BJ (cell line): ENCODE measurements around the gene POLR2A. TPM values are rescaled to one million over a fixed set of nuclear protein-coding genes. Genes with fewer than 3 reads are reported as not detected.

Experiments
- CTCF ChIA-PET: fragments of 350-600 bp; formaldehyde crosslinking; extraction: SDS; loops from one replicate; lab custom pipeline; 2021; ENCODE audit warnings: antibody characterized with exemption, inconsistent platforms; lab: Yijun Ruan, JAX
- POLR2A ChIA-PET: fragments of 300-600 bp; sonication (Branson Sonifier 250); formaldehyde crosslinking; extraction: SDS; loops from one replicate; lab custom pipeline; 2021; ENCODE audit warnings: antibody characterized with exemption; lab: Charles Lee
- DNase-seq: peaks from one replicate; pipeline ENCODE4 v3.0.0-alpha.2; 2011; ENCODE audit warnings: low read depth
- H3K27me3 ChIP-seq: 2 replicates; pipeline ENCODE4 v1.6.0; 2011; ENCODE audit warnings: low read length; ENCODE audit not compliant: control insufficient read depth, insufficient read depth
- H3K36me3 ChIP-seq: 2 replicates; pipeline ENCODE4 v1.5.1; 2011; ENCODE audit warnings: low read length; ENCODE audit not compliant: control insufficient read depth, insufficient read depth
- H3K4me3 ChIP-seq: 2 replicates; pipeline ENCODE4 v1.5.1; 2011; ENCODE audit warnings: low read depth, mild to moderate bottlenecking, control low read depth, low read length
- polyA plus RNA-seq: library from polyadenylated mRNA; depleted of rRNA; stranded (reverse); fragments of >200 nt; gene quantifications from 2 replicates; pipeline ENCODE4 v1.2.3, GENCODE V29; 2011
- TF ChIP-seq, protein P1 (sequence below): IDR thresholded peaks from 2 replicates; pipeline ENCODE4 v1.5.1; 2011; ENCODE audit warnings: low read depth, mild to moderate bottlenecking, control low read depth, inconsistent platforms, low read length, moderate library complexity; ENCODE audit not compliant: insufficient read depth

POLR2A gene
- polyA plus RNA-seq, 1 experiment = 27.7 TPM

DNA sequence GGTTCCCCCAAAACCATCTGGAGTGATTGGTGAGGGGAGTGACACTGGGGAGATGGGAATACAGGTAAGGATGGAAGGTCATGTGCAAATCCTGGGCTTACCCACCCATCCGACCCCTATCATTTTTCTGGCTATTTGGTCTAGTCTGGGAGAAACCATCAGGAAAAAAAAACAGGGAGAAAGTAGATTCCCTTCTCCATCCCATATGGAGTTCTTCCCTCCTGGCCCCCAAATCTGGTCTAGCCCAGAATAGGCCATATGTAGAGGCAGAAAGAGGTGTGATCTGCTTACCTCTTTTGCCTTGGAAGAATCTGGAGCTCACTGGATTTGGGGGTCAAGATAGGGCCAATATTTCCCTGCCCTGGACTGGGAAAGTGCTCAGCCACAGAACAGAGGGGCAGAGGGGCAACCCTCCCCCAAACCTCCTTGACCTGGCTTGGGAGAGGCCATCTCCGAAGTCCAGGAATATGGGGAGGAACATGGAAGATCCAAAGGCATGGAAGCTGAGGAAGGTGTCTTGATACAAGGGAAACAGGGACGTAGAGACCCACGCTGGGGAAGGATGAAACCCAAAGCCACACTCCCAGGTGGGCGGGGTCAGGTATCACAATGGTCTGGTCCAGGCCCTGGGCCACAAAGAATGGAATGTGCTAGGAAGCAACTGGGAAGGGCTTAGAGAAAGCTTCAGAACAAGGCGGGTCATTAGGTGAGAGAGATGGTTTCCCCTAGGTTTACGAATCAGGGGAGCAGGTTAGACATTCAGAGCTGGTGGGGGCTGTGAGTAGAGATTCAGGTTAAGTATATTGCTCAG, 23.1 kb upstream of the POLR2A start:
- CTCF ChIA-PET = interaction anchor here (0.8 to 1.3 kb wide), 3 partner anchors 16 to 33 kb away, joined by 3 to 6 read pairs (median 4); partner anchors contain the start of gene CHRNB1

DNA sequence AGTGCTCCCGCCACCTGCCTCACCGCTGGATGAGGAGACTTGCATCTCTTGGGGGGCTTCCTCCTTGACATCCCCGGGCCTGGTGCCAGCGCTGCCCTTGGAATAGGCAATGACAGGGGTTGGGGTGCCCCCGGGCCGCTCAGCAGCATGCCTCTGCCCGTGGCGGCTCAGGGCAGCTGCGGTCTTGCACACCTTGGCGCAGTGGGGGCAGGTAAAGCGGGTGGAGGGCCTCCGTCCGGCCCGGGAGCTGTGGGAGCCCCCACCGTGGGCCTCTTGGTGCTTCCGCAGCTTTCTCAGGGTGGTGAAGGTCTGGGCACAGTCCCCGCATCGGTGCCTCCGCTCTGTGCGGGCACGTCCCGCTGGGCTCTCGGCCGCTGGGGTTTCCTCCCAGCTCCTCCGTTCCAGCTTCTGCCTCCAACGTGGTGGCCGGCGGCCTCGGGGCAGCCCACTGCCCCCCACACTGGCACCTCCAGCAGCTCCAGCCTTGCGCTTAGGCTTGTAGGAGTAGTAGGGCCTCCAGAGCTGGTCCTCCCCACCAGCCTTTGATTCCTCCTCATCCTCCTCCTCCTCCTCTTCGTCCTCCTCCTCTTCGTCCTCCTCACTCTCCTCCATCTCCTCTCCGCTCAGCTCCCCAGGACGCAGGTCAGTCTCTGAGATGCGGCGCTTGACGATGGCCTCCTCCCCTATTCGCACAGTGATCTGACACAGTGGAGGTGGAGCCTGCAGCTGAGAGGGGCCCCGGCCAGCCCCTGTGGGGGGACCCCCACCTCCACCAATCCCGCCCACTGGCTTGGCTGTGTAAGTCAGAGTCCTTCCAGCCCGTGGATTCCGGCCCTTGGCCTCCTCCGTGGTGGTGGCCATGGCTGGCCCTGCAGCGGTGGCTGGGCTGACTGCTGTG, 21.4 kb upstream of the POLR2A start:
- TF ChIP-seq, protein P1, sequence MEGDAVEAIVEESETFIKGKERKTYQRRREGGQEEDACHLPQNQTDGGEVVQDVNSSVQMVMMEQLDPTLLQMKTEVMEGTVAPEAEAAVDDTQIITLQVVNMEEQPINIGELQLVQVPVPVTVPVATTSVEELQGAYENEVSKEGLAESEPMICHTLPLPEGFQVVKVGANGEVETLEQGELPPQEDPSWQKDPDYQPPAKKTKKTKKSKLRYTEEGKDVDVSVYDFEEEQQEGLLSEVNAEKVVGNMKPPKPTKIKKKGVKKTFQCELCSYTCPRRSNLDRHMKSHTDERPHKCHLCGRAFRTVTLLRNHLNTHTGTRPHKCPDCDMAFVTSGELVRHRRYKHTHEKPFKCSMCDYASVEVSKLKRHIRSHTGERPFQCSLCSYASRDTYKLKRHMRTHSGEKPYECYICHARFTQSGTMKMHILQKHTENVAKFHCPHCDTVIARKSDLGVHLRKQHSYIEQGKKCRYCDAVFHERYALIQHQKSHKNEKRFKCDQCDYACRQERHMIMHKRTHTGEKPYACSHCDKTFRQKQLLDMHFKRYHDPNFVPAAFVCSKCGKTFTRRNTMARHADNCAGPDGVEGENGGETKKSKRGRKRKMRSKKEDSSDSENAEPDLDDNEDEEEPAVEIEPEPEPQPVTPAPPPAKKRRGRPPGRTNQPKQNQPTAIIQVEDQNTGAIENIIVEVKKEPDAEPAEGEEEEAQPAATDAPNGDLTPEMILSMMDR = no peak
- H3K27me3 ChIP-seq = no peaks in the 10 kb centered on the region
- CTCF ChIA-PET = interaction anchor here (0.9 to 1.2 kb wide), 2 partner anchors 51 to 98 kb away, joined by 3 read pairs; no protein-coding TSS in a partner anchor
- H3K36me3 ChIP-seq = peaks cover 41% of the 10 kb centered on the region
- POLR2A ChIA-PET = no interaction called here
- DNase-seq = no peak
- H3K4me3 ChIP-seq = no peak overlapping the region

More for the DNA sequence above, 23.1 kb upstream of the POLR2A start:
- no peak for DNase-seq
- POLR2A ChIA-PET = no interaction called here
- H3K36me3 ChIP-seq = peaks cover 31% of the 10 kb centered on the region
- TF ChIP-seq, protein P1 = no peak
- no peak overlapping the region for H3K4me3 ChIP-seq
- no peaks in the 10 kb centered on the region for H3K27me3 ChIP-seq

DNA sequence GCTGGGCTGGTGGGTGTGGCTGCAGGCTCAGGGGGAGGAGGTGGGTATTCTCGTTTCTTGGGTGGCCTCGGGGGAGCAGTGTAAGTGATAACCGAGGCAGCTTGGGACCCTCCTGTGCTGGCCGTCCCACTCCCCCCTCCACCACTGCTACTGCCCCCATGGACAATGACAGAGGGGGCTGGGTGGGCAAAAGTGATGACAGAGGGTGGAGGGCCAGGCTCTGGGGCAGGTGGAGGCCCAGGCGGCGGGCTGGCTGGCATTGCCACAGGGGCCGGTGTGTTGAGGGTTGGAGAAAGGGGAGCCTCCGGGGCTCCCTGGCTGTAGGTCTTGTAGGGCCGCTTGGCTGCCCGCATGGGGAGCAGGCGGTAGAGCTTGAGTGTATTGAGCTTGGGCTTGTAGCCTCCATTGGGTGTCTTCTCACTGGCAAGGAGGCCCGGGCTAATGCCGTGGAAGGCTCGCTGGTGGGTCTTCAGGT, 20.8 kb upstream of the POLR2A start:
- TF ChIP-seq, protein P1 = no peak
- ChIA-PET POLR2A (no interaction called here), CTCF (no interaction called here)
- H3K36me3 ChIP-seq = peaks cover 43% of the 10 kb centered on the region
- no peak overlapping the region for H3K4me3 ChIP-seq
- H3K27me3 ChIP-seq = no peaks in the 10 kb centered on the region
- no peak for DNase-seq

DNA sequence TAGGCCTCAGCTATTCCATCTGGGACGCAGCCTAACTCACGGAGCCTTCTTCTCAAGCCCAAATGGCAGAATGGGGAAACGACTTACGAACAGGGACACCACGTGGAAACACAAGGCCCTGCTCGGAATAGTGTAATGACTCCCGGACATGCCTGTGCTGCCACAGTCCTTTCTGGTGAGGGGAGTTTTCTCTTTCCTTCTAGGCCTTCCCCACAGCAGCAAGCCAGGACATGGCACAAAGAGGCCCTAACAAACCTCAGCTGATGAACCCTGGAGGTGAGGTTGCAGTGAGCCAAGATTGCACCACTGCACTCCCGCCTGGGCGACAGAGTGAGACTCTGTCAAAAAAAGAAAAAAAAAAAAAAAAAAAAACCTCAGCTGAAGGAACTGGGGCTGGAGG, 20.1 kb upstream of the POLR2A start:
- TF ChIP-seq, protein P1 = no peak
- Histone ChIP-seq H3K36me3 (peaks cover 43% of the 10 kb centered on the region), H3K27me3 (no peaks in the 10 kb centered on the region), H3K4me3 (no peak overlapping the region)
- CTCF ChIA-PET = interaction anchor here (0.6 to 0.9 kb wide), 2 partner anchors 23 to 245 kb away, joined by 3 read pairs; no protein-coding TSS in a partner anchor
- POLR2A ChIA-PET = no interaction called here
- DNase-seq = no peak
